Measurements from ENCODE around the gene EPHA4. TPM values are rescaled to one million over a fixed set of nuclear protein-coding genes. Genes with fewer than 3 reads are reported as not detected.

Gene EPHA4
- polyA plus RNA-seq, 1 donor (not counting 4 experiments of a cell fraction or from before 2014, with no cell fraction given), result 9.0 TPM

DNA sequence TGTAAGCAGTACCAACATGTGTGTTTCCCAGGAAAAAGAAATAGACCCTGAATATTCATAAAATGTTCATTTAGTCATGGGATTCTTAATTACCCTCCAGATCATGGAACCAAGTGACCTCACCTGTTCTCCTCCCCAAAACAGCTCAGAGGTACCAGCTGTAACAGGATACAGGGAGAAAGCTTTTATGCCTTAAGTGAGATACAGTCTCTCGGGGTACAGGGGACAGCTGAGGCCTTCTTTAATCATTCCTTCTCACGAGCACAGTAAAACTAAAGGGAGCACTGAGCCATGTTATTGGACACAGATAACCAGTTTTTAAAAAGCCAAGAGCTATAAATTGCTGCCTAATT, 16.6 kb downstream of the EPHA4 start:
- no peak for FAIRE-seq
- Histone ChIP-seq H4K20me1 (ENCODE audit: control insufficient read depth, extremely low read depth, insufficient read depth, low read length) (no peaks in the 10 kb centered on the region), H3K9me1 (ENCODE audit: control insufficient read depth, extremely low read depth, insufficient read depth, low read length) (no peaks in the 10 kb centered on the region), H3K9me3 (ENCODE audit: control insufficient read depth, low read depth, low read length) (no peaks in the 10 kb centered on the region), H3K27ac (ENCODE audit: control insufficient read depth, insufficient read depth, low read length) (no peak overlapping the region), H2AFZ (ENCODE audit: control insufficient read depth, low read length) (no peak overlapping the region), H3K79me2 (ENCODE audit: control insufficient read depth, insufficient read depth, low read length) (no peaks in the 10 kb centered on the region), H3K27me3 (ENCODE audit: control insufficient read depth, extremely low read depth, insufficient read depth, low read length) (no peaks in the 10 kb centered on the region), H3K4me1 (ENCODE audit: control insufficient read depth, extremely low read depth, insufficient read depth, low read length) (peaks cover 2% of the 10 kb centered on the region), H3K36me3 (ENCODE audit: control insufficient read depth in 2 of 2, extremely low read depth in 1 of 2, insufficient read depth in 2 of 2, low read length in 2 of 2) (no peaks in the 10 kb centered on the region), H3K4me2 (ENCODE audit: control insufficient read depth, extremely low read depth, insufficient read depth, low read depth, low read length) (no peak overlapping the region), H3K9ac (ENCODE audit: control insufficient read depth, extremely low read depth, insufficient read depth, low read length) (no peak overlapping the region), H3K4me3 (ENCODE audit: control insufficient read depth in 2 of 3, extremely low read depth in 1 of 3, insufficient read depth in 2 of 3, low read depth in 1 of 3, low read length in 3 of 3) (no peak overlapping the region)
- no peak for DNase-seq (ENCODE audit: low read depth, low spot score)
- dilution Hi-C loops (cut with MboI; ENCODE audit: extremely low pct_ligation_motif_present, low sequenced_read_pairs), result no loop called here
- no peak for TF ChIP-seq EZH2 (IDR thresholded peaks at IDR 0.05; ENCODE audit: low read length)
- TF ChIP-seq, protein P1, sequence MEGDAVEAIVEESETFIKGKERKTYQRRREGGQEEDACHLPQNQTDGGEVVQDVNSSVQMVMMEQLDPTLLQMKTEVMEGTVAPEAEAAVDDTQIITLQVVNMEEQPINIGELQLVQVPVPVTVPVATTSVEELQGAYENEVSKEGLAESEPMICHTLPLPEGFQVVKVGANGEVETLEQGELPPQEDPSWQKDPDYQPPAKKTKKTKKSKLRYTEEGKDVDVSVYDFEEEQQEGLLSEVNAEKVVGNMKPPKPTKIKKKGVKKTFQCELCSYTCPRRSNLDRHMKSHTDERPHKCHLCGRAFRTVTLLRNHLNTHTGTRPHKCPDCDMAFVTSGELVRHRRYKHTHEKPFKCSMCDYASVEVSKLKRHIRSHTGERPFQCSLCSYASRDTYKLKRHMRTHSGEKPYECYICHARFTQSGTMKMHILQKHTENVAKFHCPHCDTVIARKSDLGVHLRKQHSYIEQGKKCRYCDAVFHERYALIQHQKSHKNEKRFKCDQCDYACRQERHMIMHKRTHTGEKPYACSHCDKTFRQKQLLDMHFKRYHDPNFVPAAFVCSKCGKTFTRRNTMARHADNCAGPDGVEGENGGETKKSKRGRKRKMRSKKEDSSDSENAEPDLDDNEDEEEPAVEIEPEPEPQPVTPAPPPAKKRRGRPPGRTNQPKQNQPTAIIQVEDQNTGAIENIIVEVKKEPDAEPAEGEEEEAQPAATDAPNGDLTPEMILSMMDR (optimal IDR thresholded peaks at IDR 0.05 in 1 of 3, IDR thresholded peaks at IDR 0.05 in 1 of 3, conservative IDR thresholded peaks at IDR 0.05 in 1 of 3; ENCODE audit: extremely low read depth in 1 of 3, insufficient read depth in 2 of 3, low read length in 3 of 3), result no peak

DNA sequence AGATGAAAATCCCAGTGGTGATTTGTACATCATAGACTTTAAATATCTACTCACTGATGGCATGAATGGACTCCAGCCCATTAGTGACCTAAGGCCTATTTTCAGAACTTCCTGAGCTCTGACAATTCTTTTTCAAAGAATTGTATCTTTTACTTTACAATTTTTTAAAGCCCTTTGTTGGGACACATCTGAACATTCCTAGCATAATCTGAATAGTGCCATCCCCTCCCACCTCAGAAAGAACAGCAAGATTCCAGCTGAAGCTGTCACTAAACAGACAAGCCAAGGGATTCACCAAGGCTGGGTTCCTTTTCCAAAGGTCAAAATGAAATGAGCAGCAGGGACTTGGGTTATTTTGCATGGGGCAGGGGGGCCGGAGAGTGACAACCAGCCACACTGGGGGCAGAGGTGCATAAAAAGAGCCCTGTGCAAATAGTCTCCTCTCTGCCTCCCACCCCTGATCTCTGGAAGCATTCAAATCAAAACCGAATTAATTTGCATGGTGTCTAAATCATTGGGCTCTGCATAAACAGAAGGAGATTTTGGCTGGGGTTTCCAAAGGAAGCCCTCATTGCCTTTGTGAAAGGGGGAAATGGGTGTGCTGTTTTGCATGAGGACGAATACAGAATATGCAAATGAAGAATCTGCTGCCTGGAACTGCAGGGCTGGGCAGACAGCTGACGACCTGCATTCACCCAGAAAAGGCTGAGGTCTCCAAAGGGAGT, 17.2 kb downstream of the EPHA4 start:
- Histone ChIP-seq H3K79me2 (ENCODE audit: control insufficient read depth, insufficient read depth, low read length) (no peaks in the 10 kb centered on the region), H3K27ac (ENCODE audit: control insufficient read depth, insufficient read depth, low read length) (no peak overlapping the region), H3K9ac (ENCODE audit: control insufficient read depth, extremely low read depth, insufficient read depth, low read length) (no peak overlapping the region), H3K27me3 (ENCODE audit: control insufficient read depth, extremely low read depth, insufficient read depth, low read length) (no peaks in the 10 kb centered on the region), H3K36me3 (ENCODE audit: control insufficient read depth in 2 of 2, extremely low read depth in 1 of 2, insufficient read depth in 2 of 2, low read length in 2 of 2) (no peaks in the 10 kb centered on the region), H3K9me3 (ENCODE audit: control insufficient read depth, low read depth, low read length) (no peaks in the 10 kb centered on the region), H3K4me1 (ENCODE audit: control insufficient read depth, extremely low read depth, insufficient read depth, low read length) (peaks cover 2% of the 10 kb centered on the region), H3K9me1 (ENCODE audit: control insufficient read depth, extremely low read depth, insufficient read depth, low read length) (no peaks in the 10 kb centered on the region), H3K4me3 (ENCODE audit: control insufficient read depth in 2 of 3, extremely low read depth in 1 of 3, insufficient read depth in 2 of 3, low read depth in 1 of 3, low read length in 3 of 3) (no peak overlapping the region), H4K20me1 (ENCODE audit: control insufficient read depth, extremely low read depth, insufficient read depth, low read length) (no peaks in the 10 kb centered on the region), H3K4me2 (ENCODE audit: control insufficient read depth, extremely low read depth, insufficient read depth, low read depth, low read length) (no peak overlapping the region), H2AFZ (ENCODE audit: control insufficient read depth, low read length) (no peak overlapping the region)
- DNase-seq (ENCODE audit: low read depth, low spot score) (no peak), FAIRE-seq (no peak)
- dilution Hi-C loops (cut with MboI; ENCODE audit: extremely low pct_ligation_motif_present, low sequenced_read_pairs), result no loop called here
- TF ChIP-seq, protein P1 (optimal IDR thresholded peaks at IDR 0.05 in 1 of 3, IDR thresholded peaks at IDR 0.05 in 1 of 3, conservative IDR thresholded peaks at IDR 0.05 in 1 of 3; ENCODE audit: extremely low read depth in 1 of 3, insufficient read depth in 2 of 3, low read length in 3 of 3), result no peak
- no peak for TF ChIP-seq EZH2 (IDR thresholded peaks at IDR 0.05; ENCODE audit: low read length)

Data from keratinocyte (primary cell).